Trophoblast cell (in vitro differentiated cells and primary cell): ENCODE data around the gene RAB11FIP4.

ENCODE experiments used
- DNase-seq, 2 donors: peaks; one replicate each; pipeline ENCODE4 v3.0.0-alpha.2; 2016
- H2AFZ ChIP-seq: 2 replicates; pipeline ENCODE4 v1.6.1; 2013; ENCODE audit warnings: low read length, moderate library complexity, mild to moderate bottlenecking; ENCODE audit not compliant: insufficient read depth, poor library complexity
- H2AK5ac ChIP-seq: 2 replicates; pipeline ENCODE4 v1.6.1; 2013; ENCODE audit warnings: mild to moderate bottlenecking, low read length
- H2BK120ac ChIP-seq: 2 replicates; pipeline ENCODE4 v1.6.1; 2013; ENCODE audit warnings: low read length, mild to moderate bottlenecking, moderate library complexity; ENCODE audit not compliant: insufficient read depth, poor library complexity
- H2BK12ac ChIP-seq: 2 replicates; pipeline ENCODE4 v1.6.1; 2013; ENCODE audit warnings: mild to moderate bottlenecking, low read length, moderate library complexity
- H2BK5ac ChIP-seq: 2 replicates; pipeline ENCODE4 v1.6.1; 2013; ENCODE audit warnings: low read length, low read depth, moderate library complexity, mild to moderate bottlenecking; ENCODE audit not compliant: poor library complexity
- H3K14ac ChIP-seq: 2 replicates; pipeline ENCODE4 v1.6.1; 2013; ENCODE audit warnings: mild to moderate bottlenecking, low read length
- H3K18ac ChIP-seq: 2 replicates; pipeline ENCODE4 v1.6.1; 2013; ENCODE audit warnings: mild to moderate bottlenecking, low read length
- H3K23ac ChIP-seq: 2 replicates; pipeline ENCODE4 v1.6.1; 2013; ENCODE audit warnings: low read length
- H3K27ac ChIP-seq: 2 replicates; pipeline ENCODE4 v1.5.1; 2013; ENCODE audit warnings: low read depth, mild to moderate bottlenecking, inconsistent platforms, low read length, moderate library complexity
- H3K27me3 ChIP-seq: 2 replicates; pipeline ENCODE4 v1.6.1; 2013; ENCODE audit warnings: inconsistent platforms, mild to moderate bottlenecking, low read length, moderate library complexity; ENCODE audit not compliant: insufficient read depth
- H3K36me3 ChIP-seq, 2 experiments: 1 replicate in 1 of 2; 2 replicates in 1 of 2; pipeline ENCODE4 v1.6.1; 2013; ENCODE audit warnings: low read length in 2 of 2, mild to moderate bottlenecking in 2 of 2, moderate library complexity in 1 of 2; ENCODE audit not compliant: insufficient read depth in 2 of 2, control insufficient read depth in 1 of 2
- H3K4ac ChIP-seq: 2 replicates; pipeline ENCODE4 v1.6.1; 2013; ENCODE audit warnings: low read depth, mild to moderate bottlenecking, low read length, moderate library complexity
- H3K4me1 ChIP-seq, 2 experiments: 1 replicate in 1 of 2; 2 replicates in 1 of 2; pipeline ENCODE4 v1.6.1; 2013; ENCODE audit warnings: low read length in 2 of 2, mild to moderate bottlenecking in 2 of 2, moderate library complexity in 1 of 2; ENCODE audit not compliant: insufficient read depth in 2 of 2, control insufficient read depth in 1 of 2
- H3K4me2 ChIP-seq: 2 replicates; pipeline ENCODE4 v1.6.1; 2013; ENCODE audit warnings: inconsistent platforms, mild to moderate bottlenecking, low read length, moderate library complexity
- H3K4me3 ChIP-seq: 2 replicates; pipeline ENCODE4 v1.5.1; 2013; ENCODE audit warnings: mild to moderate bottlenecking, low read depth, low read length, inconsistent platforms
- H3K79me1 ChIP-seq: one replicate; pipeline ENCODE4 v1.6.1; 2013; ENCODE audit warnings: low read length
- H3K79me2 ChIP-seq: 2 replicates; pipeline ENCODE4 v1.6.1; 2013; ENCODE audit warnings: low read length, mild to moderate bottlenecking; ENCODE audit not compliant: control insufficient read depth, insufficient read depth, poor library complexity
- H3K9ac ChIP-seq: 2 replicates; pipeline ENCODE4 v1.6.1; 2013; ENCODE audit warnings: mild to moderate bottlenecking, low read length
- H3K9me3 ChIP-seq: 2 replicates; pipeline ENCODE4 v1.6.1; 2013; ENCODE audit warnings: low read depth, mild to moderate bottlenecking, control low read depth, inconsistent platforms, low read length; ENCODE audit not compliant: insufficient read depth
- H4K12ac ChIP-seq: 2 replicates; pipeline ENCODE4 v1.6.1; 2013; ENCODE audit warnings: low read depth, mild to moderate bottlenecking, low read length, moderate library complexity
- H4K8ac ChIP-seq: 2 replicates; pipeline ENCODE4 v1.6.1; 2013; ENCODE audit warnings: low read depth, mild to moderate bottlenecking, low read length, moderate library complexity
- H4K91ac ChIP-seq: one replicate; pipeline ENCODE4 v1.6.1; 2013; ENCODE audit warnings: low read depth, mild to moderate bottlenecking, low read length, moderate library complexity
- whole genome bisulfite sequencing: extraction: QIAGEN DNeasy Blood & Tissue Kit; methylation state at CpG from one replicate; pipeline ENCODE4 v1.1.7; 2013; ENCODE audit warnings: missing lambda C conversion rate; ENCODE audit not compliant: insufficient read length, insufficient coverage; ENCODE audit errors: extremely low coverage; 5-methylcytosine and 5-hydroxymethylcytosine counted together

RAB11FIP4 gene

DNA sequence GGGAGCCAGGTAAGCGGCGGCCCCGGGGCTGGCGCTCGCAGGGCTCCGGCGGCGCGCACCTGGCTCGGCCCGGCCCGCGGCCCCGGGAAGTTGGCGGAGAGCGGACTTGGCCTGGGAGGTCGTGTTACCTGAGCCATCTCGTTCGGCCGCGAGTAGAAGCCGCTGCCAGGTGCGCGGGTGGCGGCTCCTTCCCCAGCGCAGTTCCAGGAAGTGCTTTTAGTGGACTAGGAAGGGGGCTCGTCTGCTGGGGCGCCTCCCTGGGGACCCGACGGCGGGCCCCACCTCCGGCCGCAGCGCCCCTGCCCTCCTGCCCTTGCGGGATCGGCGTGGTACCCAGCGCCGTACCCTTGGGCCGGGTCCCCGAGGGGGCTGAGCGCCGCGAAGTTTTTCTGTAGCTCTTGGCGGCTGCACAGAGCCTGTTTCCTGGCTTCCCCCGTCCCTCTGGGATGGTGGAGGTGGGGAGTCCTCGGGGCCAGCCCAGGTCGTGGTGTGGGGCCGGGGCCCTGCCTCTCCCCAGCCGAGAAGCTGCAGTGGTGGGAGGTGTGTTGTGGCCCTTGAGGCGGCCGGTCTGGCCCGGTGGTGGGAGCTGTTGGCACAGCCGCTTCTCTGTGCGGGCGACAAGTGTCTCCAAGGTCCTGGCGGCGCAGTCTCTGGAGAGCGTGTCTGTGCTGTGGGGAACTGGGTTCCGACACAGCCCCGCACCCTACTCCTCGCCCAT, 96.9 kb downstream of the RAB11FIP4 start:
- Histone ChIP-seq H2AK5ac (peak overlapping the region; percentile 50), H3K27me3 (no peaks in the 10 kb centered on the region), H4K8ac (peak overlapping the region; percentile 75), H3K27ac (peak overlapping the region; percentile 74), H3K79me1 (peaks cover 33% of the 10 kb centered on the region), H3K79me2 (peaks cover 29% of the 10 kb centered on the region), H3K14ac (peak overlapping the region; percentile 85), H3K18ac (peak overlapping the region; percentile 91), H3K4me3 (peak overlapping the region; percentile 83), H3K23ac (no peak overlapping the region), H3K9me3 (no peaks in the 10 kb centered on the region), H2AFZ (peak overlapping the region; percentile 84), H3K9ac (peak overlapping the region; percentile 77), H2BK120ac (peak overlapping the region; percentile 72), H4K12ac (peak overlapping the region; percentile 66), H4K91ac (peak overlapping the region; percentile 83), H2BK12ac (peak overlapping the region; percentile 74), H3K36me3 (no peaks in the 10 kb centered on the region), H2BK5ac (peak overlapping the region; percentile 85), H3K4me1 (peaks cover 34 to 37% of the 10 kb centered on the region in 2 experiments), H3K4me2 (peak overlapping the region; percentile 82), H3K4ac (peak overlapping the region; percentile 87)
- WGBS: no CpG with 5 or more reads among the region's 62 CpGs
- DNase-seq: peak in 1 of 2 donors; percentile 51

DNA sequence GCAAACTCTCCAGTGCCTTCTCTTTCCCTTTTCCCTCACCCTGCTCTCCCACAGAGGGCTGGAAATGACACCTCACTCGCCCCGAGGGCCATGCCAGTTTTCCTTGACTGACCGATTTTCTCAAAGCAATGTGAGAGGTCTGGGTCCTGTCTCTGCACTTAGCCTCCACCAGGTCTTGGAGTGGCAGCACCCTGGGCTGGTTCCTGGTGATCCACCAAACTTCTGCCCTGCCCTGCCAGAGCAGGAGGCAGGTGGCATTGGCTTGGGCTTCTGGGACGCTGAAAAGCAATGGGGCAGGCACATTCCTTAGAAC, 97.5 kb downstream of the RAB11FIP4 start:
- peaks cover 29% of the 10 kb centered on the region for H3K79me2 ChIP-seq
- H2BK5ac ChIP-seq: peak overlapping the region; percentile 85
- no peak overlapping the region for H3K9ac ChIP-seq
- peak overlapping the region; percentile 83 for H3K4me3 ChIP-seq
- H3K9me3 ChIP-seq: no peaks in the 10 kb centered on the region
- H3K79me1 ChIP-seq: peaks cover 33% of the 10 kb centered on the region
- peak overlapping the region; percentile 84 for H2AFZ ChIP-seq
- peaks cover 34 to 39% of the 10 kb centered on the region in 2 experiments for H3K4me1 ChIP-seq
- peak overlapping the region; percentile 83 for H4K91ac ChIP-seq
- peak overlapping the region; percentile 75 for H4K8ac ChIP-seq
- H3K18ac ChIP-seq: peak overlapping the region; percentile 91
- peak overlapping the region; percentile 74 for H3K27ac ChIP-seq
- H2AK5ac ChIP-seq: peak overlapping the region; percentile 67
- H2BK12ac ChIP-seq: peak overlapping the region; percentile 70
- peak overlapping the region; percentile 72 for H2BK120ac ChIP-seq
- H3K14ac ChIP-seq: peak overlapping the region; percentile 85
- H3K27me3 ChIP-seq: no peaks in the 10 kb centered on the region
- H3K23ac ChIP-seq: no peak overlapping the region
- no peak overlapping the region for H4K12ac ChIP-seq
- peak; percentile 63 to 77 for DNase-seq
- peak overlapping the region; percentile 87 for H3K4ac ChIP-seq
- peak overlapping the region; percentile 82 for H3K4me2 ChIP-seq
- H3K36me3 ChIP-seq: no peaks in the 10 kb centered on the region
- whole genome bisulfite sequencing: no CpG with 5 or more reads among the region's 4 CpGs

DNA sequence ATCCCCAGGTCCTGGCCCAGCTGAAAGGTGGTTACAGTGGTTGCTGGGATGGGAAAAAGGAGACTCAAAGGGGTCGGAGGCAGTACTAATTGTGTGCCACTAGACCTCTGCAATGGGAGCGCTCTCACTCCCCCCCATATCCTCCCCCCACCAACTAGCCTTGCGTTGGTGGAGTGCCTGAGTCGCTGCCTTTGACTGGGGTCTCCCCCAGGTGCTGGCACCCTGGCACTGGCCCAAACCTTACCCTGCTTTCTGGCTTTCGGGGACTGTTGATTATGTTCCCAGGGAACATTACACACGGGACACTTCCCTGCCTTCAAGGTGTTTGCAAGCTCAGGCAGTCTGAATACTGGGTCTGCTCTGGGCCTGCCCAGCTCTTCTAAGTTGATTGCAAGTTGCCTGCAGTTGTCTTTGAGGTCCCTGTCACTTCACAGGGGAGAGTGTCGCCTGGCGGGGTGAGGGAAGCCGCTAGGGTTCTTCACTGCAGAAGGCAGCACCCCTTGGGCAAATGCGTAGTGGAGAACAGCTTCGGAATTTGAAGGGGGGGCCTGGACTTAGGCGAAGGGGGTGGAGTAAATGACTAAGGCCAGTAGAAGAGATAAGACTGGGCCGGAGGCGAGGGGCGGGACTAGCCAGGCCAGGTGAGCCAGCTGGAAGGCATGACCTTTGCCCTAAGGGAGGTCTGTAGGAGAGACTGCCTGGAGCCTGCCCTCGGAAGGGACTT, 98.0 kb downstream of the RAB11FIP4 start:
- H2AFZ ChIP-seq: peak overlapping the region; percentile 8
- H4K12ac ChIP-seq: peak overlapping the region; percentile 19
- peak overlapping the region; percentile 85 for H2BK5ac ChIP-seq
- H3K27me3 ChIP-seq: no peaks in the 10 kb centered on the region
- H3K36me3 ChIP-seq: no peaks in the 10 kb centered on the region
- H4K91ac ChIP-seq: peak overlapping the region; percentile 83
- WGBS: no CpG with 5 or more reads among the region's 16 CpGs
- H3K9me3 ChIP-seq: no peaks in the 10 kb centered on the region
- peak overlapping the region; percentile 74 for H3K27ac ChIP-seq
- H2BK12ac ChIP-seq: peak overlapping the region; percentile 70
- H3K4me3 ChIP-seq: peak overlapping the region; percentile 83
- H3K9ac ChIP-seq: no peak overlapping the region
- DNase-seq: peak; percentile 97 to 98
- H3K4ac ChIP-seq: peak overlapping the region; percentile 87
- H3K18ac ChIP-seq: peak overlapping the region; percentile 91
- H2BK120ac ChIP-seq: peak overlapping the region; percentile 72
- H4K8ac ChIP-seq: peak overlapping the region; percentile 75
- peaks cover 29% of the 10 kb centered on the region for H3K79me2 ChIP-seq
- H2AK5ac ChIP-seq: peak overlapping the region; percentile 67
- peak overlapping the region; percentile 82 for H3K4me2 ChIP-seq
- peaks cover 33% of the 10 kb centered on the region for H3K79me1 ChIP-seq
- H3K23ac ChIP-seq: no peak overlapping the region
- peaks cover 34 to 41% of the 10 kb centered on the region in 2 experiments for H3K4me1 ChIP-seq
- peak overlapping the region; percentile 85 for H3K14ac ChIP-seq

DNA sequence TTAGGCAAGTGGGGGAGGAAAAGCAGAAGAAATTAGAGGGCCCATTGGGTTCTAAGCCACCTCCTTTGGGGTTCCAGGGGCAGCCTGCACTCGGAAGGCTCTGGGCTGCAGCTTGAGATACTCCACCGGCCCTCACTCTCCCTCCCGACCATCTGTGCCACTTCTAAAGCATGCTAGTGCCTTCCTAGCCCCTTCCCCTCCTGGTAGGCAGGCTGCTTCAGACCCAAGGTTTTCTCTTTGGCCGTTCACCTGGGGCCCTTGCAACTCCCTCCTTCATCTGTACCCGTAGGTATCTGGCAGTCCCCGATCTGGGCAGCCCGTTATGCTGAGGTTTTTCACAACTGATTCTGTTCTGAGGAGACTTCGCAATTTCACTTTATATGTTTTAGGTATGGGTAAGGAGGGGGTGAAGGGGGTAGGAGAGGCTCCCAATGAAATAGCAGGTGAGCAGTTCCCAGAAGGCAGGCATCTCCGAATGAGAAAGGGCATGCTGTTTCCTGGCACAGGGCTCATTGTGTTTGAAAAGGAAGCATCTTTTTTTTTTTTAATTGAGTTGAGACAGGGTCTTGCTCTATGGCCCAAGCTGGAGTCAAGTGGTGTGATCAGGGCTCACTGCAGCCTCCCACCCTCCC, 98.7 kb downstream of the RAB11FIP4 start:
- H3K27ac ChIP-seq: peak overlapping the region; percentile 41
- H3K27me3 ChIP-seq: no peaks in the 10 kb centered on the region
- H3K9ac ChIP-seq: no peak overlapping the region
- no peak overlapping the region for H3K4me3 ChIP-seq
- peak overlapping the region; percentile 43 for H3K14ac ChIP-seq
- H3K4me1 ChIP-seq: peaks cover 34 to 48% of the 10 kb centered on the region in 2 experiments
- peak overlapping the region; percentile 57 for H2BK120ac ChIP-seq
- peak overlapping the region; percentile 71 for H4K91ac ChIP-seq
- H4K8ac ChIP-seq: peak overlapping the region; percentile 8
- peaks cover 0 to 3% of the 10 kb centered on the region in 2 experiments for H3K36me3 ChIP-seq
- H3K79me2 ChIP-seq: peaks cover 29% of the 10 kb centered on the region
- H4K12ac ChIP-seq: no peak overlapping the region
- H3K23ac ChIP-seq: no peak overlapping the region
- H2AFZ ChIP-seq: no peak overlapping the region
- H2AK5ac ChIP-seq: peak overlapping the region; percentile 55
- no peaks in the 10 kb centered on the region for H3K9me3 ChIP-seq
- peaks cover 36% of the 10 kb centered on the region for H3K79me1 ChIP-seq
- peak overlapping the region; percentile 84 for H2BK12ac ChIP-seq
- peak overlapping the region; percentile 42 for H3K4ac ChIP-seq
- H3K18ac ChIP-seq: peak overlapping the region; percentile 76
- peak overlapping the region; percentile 60 for H2BK5ac ChIP-seq
- peak overlapping the region; percentile 82 for H3K4me2 ChIP-seq
- DNase-seq: no peak
- WGBS: no CpG with 5 or more reads among the region's 9 CpGs
